Measurements from ENCODE around the gene DPF3.

Gene DPF3

DNA sequence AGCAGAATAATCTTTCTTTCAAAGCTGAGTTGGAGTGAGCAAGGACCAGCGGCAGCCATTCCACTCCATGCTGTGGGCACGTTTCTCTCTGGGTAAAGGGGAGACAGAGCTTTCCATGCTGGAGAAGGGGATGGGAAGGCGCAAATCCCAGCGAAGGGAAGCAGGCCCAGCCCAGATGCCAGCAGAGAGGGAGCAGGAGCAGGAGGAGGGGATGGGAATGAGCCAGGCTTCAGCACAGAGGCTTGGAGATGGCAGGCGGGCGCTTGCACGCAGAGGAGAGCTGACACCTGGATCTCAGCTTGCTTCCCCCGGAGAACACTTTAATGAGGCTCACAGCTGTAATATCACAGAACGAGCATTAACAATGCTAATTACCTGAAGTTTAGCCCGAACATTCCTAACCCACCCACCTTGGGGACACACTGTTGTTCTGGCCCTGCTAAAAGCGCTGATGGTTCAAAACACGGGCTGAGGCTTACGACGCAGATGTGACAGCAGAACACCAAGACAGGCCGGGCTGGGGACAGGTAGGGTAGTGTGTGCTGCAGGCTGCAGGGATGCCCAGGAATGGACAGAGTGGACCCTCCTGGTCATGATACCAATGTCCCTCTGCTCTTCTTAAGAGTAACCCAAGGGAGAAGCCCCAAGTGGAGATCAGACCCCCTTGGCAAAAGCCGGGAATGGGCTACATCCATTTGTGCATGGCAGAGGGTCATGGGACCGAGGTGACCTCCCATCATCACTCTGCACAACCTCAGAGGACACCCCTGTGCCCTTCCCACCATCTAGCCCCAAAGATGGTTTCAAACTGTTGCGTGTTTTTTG lies 288.6 kb downstream of the DPF3 start:
- TF ChIP-seq TEAD4 (IDR thresholded peaks at IDR 0.05), result no peak
- TF ChIP-seq FOXM1 (IDR thresholded peaks at IDR 0.05; ENCODE audit: borderline replicate concordance, low read depth), result no peak
- TF ChIP-seq TAF1 (IDR thresholded peaks at IDR 0.05; ENCODE audit: low read depth), result no peak
- TF ChIP-seq, protein P1, sequence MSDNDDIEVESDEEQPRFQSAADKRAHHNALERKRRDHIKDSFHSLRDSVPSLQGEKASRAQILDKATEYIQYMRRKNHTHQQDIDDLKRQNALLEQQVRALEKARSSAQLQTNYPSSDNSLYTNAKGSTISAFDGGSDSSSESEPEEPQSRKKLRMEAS (IDR thresholded peaks at IDR 0.05), result no peak
- TF ChIP-seq RAD21 (IDR thresholded peaks at IDR 0.05; ENCODE audit: low read depth), result no peak
- no peak for TF ChIP-seq EP300 (IDR thresholded peaks at IDR 0.05; ENCODE audit: borderline replicate concordance)
- no peak for TF ChIP-seq NFIC (IDR thresholded peaks at IDR 0.05)
- no peak for TF ChIP-seq YY1 (IDR thresholded peaks at IDR 0.05; ENCODE audit: low read depth)
- TF ChIP-seq, protein P2, sequence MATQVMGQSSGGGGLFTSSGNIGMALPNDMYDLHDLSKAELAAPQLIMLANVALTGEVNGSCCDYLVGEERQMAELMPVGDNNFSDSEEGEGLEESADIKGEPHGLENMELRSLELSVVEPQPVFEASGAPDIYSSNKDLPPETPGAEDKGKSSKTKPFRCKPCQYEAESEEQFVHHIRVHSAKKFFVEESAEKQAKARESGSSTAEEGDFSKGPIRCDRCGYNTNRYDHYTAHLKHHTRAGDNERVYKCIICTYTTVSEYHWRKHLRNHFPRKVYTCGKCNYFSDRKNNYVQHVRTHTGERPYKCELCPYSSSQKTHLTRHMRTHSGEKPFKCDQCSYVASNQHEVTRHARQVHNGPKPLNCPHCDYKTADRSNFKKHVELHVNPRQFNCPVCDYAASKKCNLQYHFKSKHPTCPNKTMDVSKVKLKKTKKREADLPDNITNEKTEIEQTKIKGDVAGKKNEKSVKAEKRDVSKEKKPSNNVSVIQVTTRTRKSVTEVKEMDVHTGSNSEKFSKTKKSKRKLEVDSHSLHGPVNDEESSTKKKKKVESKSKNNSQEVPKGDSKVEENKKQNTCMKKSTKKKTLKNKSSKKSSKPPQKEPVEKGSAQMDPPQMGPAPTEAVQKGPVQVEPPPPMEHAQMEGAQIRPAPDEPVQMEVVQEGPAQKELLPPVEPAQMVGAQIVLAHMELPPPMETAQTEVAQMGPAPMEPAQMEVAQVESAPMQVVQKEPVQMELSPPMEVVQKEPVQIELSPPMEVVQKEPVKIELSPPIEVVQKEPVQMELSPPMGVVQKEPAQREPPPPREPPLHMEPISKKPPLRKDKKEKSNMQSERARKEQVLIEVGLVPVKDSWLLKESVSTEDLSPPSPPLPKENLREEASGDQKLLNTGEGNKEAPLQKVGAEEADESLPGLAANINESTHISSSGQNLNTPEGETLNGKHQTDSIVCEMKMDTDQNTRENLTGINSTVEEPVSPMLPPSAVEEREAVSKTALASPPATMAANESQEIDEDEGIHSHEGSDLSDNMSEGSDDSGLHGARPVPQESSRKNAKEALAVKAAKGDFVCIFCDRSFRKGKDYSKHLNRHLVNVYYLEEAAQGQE (IDR thresholded peaks at IDR 0.05; ENCODE audit: low read depth), result no peak
- TF ChIP-seq EGR1 (IDR thresholded peaks at IDR 0.05), result no peak
- TF ChIP-seq, protein P3, sequence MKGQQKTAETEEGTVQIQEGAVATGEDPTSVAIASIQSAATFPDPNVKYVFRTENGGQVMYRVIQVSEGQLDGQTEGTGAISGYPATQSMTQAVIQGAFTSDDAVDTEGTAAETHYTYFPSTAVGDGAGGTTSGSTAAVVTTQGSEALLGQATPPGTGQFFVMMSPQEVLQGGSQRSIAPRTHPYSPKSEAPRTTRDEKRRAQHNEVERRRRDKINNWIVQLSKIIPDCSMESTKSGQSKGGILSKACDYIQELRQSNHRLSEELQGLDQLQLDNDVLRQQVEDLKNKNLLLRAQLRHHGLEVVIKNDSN (IDR thresholded peaks at IDR 0.05), result no peak
- TF ChIP-seq CREB1 (IDR thresholded peaks at IDR 0.05; ENCODE audit: low read depth), result no peak
- TF ChIP-seq TCF12 (IDR thresholded peaks at IDR 0.05; ENCODE audit: low read depth), result no peak
- no peak for TF ChIP-seq CEBPB (IDR thresholded peaks at IDR 0.05)
- no peak for TF ChIP-seq ZBTB7A (IDR thresholded peaks at IDR 0.05; ENCODE audit: low read depth)

DNA sequence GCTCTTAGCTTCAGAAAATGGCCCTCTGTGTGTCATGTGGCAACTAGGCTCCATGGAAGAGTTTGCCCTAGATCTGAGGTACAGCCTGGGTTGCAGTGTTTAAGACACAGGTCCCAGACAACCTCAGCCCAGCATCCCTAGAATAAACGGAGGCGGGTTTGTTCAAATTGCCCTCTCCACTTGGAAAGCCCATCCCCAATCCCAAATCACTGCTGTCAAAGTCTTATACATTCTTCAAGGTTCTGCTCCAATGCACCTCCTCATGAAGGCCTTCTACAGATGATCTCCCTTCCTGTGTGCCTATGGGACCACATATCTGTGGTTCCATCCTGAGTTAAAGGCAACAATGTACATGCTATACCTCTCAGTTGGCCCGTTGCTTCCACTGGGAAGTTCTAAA lies 289.8 kb downstream of the DPF3 start:
- TF ChIP-seq, protein P1 (IDR thresholded peaks at IDR 0.05), result no peak
- no peak for TF ChIP-seq EGR1 (IDR thresholded peaks at IDR 0.05)
- TF ChIP-seq CREB1 (IDR thresholded peaks at IDR 0.05; ENCODE audit: low read depth), result no peak
- TF ChIP-seq, protein P3 (IDR thresholded peaks at IDR 0.05), result no peak
- TF ChIP-seq, protein P2 (IDR thresholded peaks at IDR 0.05; ENCODE audit: low read depth), result no peak
- no peak for TF ChIP-seq RAD21 (IDR thresholded peaks at IDR 0.05; ENCODE audit: low read depth)
- no peak for TF ChIP-seq EP300 (IDR thresholded peaks at IDR 0.05; ENCODE audit: borderline replicate concordance)
- no peak for TF ChIP-seq FOXM1 (IDR thresholded peaks at IDR 0.05; ENCODE audit: borderline replicate concordance, low read depth)
- TF ChIP-seq NFIC (IDR thresholded peaks at IDR 0.05), result no peak
- no peak for TF ChIP-seq TAF1 (IDR thresholded peaks at IDR 0.05; ENCODE audit: low read depth)
- TF ChIP-seq CEBPB (IDR thresholded peaks at IDR 0.05), result no peak
- TF ChIP-seq YY1 (IDR thresholded peaks at IDR 0.05; ENCODE audit: low read depth), result no peak
- TF ChIP-seq TEAD4 (IDR thresholded peaks at IDR 0.05), result no peak
- no peak for TF ChIP-seq ZBTB7A (IDR thresholded peaks at IDR 0.05; ENCODE audit: low read depth)

DNA sequence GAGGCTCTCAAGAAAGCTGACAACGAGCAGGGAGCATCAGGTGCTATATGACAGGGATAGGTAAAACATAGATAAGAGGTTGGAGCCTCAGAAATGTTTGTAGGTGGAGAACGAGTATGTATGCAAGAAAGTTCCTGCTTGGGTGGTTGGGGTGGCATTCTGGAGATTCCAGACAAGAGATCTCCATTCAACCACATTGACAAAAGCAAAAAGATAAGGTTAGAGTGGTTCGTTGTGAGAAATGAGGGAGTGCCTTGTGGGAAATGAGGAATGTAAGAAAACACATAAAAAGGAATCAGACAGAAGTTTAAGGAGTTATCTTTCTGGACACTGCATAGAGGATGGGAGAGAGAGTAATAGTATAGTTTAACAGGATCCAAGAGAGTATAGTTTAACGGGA lies 290.3 kb downstream of the DPF3 start:
- TF ChIP-seq CEBPB (IDR thresholded peaks at IDR 0.05) (no peak), TAF1 (IDR thresholded peaks at IDR 0.05; ENCODE audit: low read depth) (no peak), CREB1 (IDR thresholded peaks at IDR 0.05; ENCODE audit: low read depth) (no peak), NFIC (IDR thresholded peaks at IDR 0.05) (no peak), EP300 (IDR thresholded peaks at IDR 0.05; ENCODE audit: borderline replicate concordance) (no peak), YY1 (IDR thresholded peaks at IDR 0.05; ENCODE audit: low read depth) (no peak), TCF12 (IDR thresholded peaks at IDR 0.05; ENCODE audit: low read depth) (no peak), RAD21 (IDR thresholded peaks at IDR 0.05; ENCODE audit: low read depth) (no peak), FOXM1 (IDR thresholded peaks at IDR 0.05; ENCODE audit: borderline replicate concordance, low read depth) (no peak)
- TF ChIP-seq, protein P1 (IDR thresholded peaks at IDR 0.05), result no peak

DNA sequence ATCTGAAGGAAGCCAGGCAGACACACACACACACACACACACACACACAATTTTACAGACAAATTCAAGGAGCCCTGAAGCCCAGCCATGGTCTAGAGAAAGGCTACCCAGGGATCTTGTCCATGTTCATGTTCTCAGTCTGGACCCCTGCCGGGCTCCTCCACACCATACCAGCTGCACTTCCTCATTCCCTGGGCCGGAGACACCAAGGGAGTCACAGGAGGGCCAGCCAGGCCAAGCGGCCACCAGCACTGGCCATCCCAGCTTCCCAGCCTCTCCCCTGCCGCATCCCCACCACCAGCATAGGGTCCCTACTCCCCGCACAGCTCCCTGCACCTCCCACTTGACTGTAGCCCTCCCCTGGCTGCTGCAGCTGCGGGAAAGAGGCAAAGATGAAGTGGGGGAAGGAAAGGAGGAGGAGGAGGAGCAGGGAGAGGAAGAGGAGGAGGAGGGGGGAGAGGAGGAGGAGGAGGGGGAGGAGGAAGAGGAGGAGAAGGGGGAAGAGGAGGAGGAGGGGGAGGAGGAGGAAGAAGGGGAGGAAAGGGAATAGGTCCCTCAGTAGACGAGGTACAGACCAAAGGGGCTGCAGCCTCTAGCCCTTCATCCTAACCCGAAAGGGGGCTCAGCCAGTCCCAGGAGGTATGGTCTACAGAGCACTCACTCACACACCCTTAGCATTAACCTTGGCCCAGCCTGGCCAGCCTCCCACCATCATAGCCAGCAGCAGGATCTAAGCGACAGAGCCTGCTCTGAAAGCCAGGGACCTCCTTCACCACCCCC lies 293.2 kb downstream of the DPF3 start:
- 0 out of 2 replicates have a peak, but pooled peaks have one; percentile 34 for TF ChIP-seq ZBTB7A (IDR thresholded peaks at IDR 0.05; ENCODE audit: low read depth)
- TF ChIP-seq NFIC (IDR thresholded peaks at IDR 0.05), result no peak
